GM21515 (cell line): Measurements from ENCODE around the gene SH3TC2.
"Not testable (repeated sequence)": the region's sequence is repeated elsewhere in the genome, so short reads cannot be mapped to it uniquely, and the experiment has no call there.

Source experiments
- ATAC-seq: cut with Tn5 transposase; IDR thresholded peaks from one replicate; pipeline ENCODE4 v1.9.1; 2021; ENCODE audit not compliant: unreplicated experiment

The SH3TC2 gene

DNA sequence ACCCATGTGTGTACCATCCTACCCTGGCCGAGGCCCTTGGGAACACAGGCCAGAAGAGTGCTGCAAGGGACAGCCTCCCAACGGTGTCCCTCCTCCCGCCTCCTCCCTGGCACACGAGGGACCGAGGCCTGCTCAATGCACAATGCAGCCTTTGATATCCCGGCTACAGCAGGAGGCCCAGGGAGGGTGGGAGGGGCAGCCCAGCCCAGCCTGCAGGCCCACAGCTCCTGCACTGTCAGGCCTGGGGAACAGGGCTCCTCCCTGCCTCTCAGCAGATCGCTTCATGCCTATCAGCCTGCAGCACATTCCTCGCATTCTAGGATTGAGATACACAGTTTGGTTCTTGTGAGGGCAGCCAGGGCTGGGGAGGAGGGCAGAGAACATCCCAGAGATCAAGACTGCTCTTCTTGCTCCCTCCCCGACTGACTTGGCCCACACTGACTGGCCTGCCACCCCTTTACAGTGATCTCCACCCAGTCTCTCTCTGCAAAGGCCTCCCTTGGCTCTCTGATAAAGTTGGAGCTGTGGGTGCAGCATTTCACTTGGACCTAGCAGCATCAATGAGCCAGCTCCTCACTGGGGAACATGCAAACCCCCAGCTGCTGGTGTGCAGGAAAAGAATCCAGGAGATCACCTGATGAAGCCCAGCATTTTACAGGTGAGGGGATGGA, at the start of gene SH3TC2:
SH3TC2 (minus strand) TSS at position 46 of the 671 bp plus-strand sequence; CDS start at position 6, 40 bp downstream.
- no peak for ATAC-seq

DNA sequence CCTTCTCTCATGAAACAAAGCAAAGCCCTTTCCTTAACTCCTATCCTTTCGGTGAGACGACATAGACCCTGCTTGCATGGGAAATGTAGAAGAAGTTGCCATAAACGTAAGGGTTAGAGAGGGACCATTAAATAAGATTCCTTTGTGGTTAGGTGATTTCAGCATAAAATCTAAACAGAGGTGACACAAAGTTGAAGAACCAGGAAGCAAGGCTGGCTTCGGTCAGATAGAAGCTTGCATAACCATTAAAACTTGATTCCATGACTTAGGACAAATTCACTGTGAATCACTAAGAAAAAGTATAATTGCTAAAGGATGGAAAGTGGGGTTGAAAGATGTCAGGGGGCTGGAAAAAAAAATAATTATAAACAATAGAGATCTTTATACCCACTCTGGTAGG, 47.5 kb upstream of the SH3TC2 start:
- ATAC-seq = no peak

DNA sequence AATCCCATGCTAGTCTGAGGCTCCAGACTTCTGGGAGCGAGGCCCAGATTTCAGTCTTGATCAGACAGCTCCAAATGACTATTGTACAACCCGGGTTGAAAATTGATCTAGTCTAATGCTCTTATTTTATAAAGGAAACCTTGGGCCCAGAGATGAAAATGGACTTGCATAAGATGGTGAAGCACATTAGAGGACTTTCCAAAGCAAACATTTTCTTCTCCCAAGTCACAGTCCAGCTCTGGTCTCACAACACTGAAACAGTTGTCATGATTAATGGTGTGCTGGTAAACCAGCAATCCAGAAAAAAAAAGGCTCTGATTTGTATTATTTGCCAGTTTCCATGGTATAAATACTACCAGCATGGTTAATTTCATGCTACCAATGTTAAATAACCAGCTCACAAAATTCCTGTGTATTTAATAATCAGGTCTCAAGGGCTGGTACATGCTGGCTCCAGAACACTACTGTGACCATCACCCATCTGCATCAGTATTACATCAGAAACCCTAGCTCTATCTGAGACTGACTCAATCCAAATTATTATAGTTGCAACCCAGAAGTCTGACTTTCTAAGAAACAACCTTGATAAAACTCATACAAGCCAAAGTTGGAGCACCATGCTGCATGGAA, 45.9 kb upstream of the SH3TC2 start:
- no peak for ATAC-seq

GRCh38 chr5:149100331-149100730, 37.5 kb upstream of the SH3TC2 start:
- ATAC-seq = no peak

DNA sequence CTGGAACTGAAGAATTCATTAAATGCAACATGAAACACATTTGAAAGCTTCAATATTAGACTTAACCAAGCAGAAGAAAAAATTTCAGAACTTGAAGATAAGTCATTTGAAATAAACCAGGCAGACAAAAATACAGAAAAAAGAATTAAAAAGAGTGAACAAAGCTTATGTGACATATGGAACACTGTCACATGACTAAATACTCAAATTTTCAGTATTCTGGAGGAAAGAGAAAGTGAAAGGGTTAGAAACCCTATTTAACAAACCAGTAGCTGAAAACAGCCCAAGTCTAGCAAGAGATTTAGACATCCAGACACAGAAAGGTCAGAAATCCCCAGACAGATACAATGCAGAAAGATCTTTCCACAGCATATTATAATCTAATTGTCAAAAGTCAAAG, 37.1 kb upstream of the SH3TC2 start:
- ATAC-seq = no peak

DNA sequence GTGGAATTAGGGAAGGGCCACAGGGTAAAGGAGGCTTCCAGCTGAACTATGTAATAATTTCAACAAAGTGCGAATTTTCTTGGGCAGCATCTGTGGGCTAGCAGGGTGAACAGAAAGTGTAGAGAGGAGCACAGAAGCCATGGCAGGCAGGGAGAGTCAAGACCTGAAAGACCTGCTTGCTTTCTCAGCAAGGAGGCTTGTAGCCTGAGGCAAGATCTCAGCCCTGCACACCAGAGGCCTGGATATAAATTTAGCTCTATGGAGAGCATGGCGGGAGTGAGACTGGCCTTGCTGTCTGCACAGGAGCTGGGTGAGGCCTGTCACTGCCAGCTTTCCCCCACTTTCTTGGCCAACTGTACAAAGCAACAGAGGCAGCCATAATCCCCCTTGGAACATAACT, 32.1 kb upstream of the SH3TC2 start:
- ATAC-seq = no peak

- no peak for ATAC-seq
These were observed 30.8 kb upstream of the SH3TC2 start for GRCh38 chr5:149093625-149094024.

GRCh38 chr5:149089796-149090195, 26.9 kb upstream of the SH3TC2 start:
- no peak for ATAC-seq

DNA sequence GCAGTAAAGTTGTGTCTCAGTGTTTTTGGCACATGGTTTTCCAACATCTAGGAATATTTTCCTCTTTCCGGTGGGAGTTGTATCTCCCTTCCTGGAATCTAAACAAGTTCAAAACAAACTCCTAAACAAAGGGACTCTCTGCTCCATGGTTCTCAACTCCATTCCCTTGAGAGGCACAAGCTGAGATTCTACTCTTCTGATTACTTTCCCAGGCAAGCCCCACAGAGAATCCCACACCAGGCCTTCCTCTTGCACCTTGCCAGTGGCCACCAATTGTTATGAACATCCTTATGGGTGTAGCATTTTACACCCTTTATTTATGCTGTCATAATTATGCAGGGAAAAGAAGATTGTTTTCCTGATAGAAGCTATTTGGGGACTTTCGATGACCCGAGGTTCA, 25.8 kb upstream of the SH3TC2 start:
- no peak for ATAC-seq

DNA sequence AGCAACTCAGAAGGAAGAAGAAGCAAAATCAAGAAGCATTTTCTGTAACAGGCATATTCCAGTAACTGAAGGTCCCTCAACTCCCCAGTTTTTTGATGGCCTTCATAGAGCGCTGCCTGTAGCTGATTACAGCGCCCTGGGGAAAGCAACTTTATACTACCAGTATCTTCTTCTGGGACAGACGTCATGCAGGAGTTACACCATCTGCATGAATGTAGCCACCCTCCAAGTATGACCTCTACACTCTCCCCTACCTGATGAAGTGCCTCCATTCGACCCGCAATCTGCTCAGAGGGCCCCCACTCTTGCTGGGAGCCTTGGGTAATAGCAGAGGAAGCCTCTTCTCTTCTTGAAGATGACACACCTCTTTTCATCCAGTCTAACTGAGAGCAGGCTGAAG, 21.0 kb upstream of the SH3TC2 start:
- no peak for ATAC-seq

DNA sequence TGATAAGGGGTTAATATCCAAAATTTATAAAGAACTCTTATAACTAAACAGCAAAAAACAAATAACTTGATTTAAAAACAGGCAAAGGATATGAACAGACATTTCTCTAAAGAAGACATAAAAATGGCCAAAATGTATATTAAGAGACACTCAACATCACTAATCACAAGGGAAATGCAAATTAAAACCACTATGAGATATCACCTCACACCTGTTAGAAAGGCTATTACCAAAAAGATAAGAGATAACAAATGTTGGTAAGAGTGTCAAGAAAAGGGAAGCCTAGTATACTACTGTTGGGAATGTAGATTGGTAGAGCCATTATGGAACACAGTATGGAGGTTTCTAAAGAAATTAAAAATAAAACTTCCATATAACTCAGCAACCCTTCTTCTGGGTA, 19.4 kb upstream of the SH3TC2 start:
- no peak for ATAC-seq

DNA sequence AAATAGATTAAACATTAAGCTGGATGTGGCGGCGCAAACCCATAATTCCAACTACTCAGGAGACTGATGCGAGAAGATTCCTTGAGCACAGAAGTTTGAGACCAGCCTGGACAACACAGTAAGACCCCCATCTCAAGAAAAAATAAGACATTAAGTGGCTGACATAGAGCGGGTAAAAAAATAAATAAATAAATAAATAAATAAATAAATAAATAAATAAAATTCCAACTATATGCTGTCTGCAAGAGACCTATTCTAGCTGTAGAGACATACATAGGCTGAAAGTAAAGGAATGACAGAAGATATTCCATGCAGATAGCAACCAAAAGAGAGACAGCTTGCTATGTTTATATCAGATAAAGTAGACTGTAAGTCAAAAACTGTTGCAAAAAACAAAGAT, 17.4 kb upstream of the SH3TC2 start:
- ATAC-seq = no peak

DNA sequence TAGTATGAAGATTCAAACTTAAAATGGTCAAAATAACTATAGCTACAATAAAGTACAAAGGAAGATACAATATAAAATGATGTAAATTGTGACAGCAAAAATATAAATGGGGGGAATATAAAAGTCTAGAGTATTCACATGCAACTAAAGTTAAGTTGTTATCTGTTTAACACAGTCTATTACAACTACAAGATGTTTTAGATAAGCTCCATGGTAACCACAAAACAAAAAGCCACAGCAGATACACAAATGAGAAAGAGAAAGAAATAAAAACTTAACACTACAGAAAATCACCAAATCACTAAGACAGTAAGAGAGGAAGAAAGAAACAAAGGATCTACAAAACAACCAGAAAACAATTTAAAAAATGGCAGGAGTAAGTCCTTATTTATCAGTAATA, 17.0 kb upstream of the SH3TC2 start:
- ATAC-seq = no peak

GRCh38 chr5:149074071-149074470, 11.2 kb upstream of the SH3TC2 start:
- not testable (repeated sequence) for ATAC-seq

GRCh38 chr5:149073213-149073612, 10.4 kb upstream of the SH3TC2 start:
- no peak for ATAC-seq

- no peak for ATAC-seq
These were observed 9.9 kb upstream of the SH3TC2 start for GRCh38 chr5:149072791-149073190.

GRCh38 chr5:149072376-149072775, 9.5 kb upstream of the SH3TC2 start:
- ATAC-seq = no peak

- ATAC-seq = no peak
These were observed 8.9 kb upstream of the SH3TC2 start for GRCh38 chr5:149071756-149072155.

DNA sequence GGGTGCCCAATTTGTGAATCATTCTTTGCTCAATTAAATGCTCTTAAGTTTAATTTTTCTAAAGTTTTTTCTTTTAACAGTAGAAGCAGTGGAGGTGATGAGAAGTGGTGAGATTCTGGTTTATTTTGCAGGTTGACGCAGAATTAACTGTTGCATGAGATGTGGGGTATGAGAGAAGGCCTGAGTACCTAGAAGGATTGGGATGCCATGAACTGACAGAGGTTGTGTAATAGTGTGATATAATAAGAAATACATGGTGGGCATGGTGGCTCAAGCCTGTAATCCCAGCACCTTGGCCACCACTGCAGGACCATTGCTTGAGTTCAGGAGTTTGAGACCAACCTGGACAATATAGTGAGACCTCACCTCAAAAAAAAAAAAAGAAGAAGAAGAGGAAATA, 8.4 kb upstream of the SH3TC2 start:
- no peak for ATAC-seq

DNA sequence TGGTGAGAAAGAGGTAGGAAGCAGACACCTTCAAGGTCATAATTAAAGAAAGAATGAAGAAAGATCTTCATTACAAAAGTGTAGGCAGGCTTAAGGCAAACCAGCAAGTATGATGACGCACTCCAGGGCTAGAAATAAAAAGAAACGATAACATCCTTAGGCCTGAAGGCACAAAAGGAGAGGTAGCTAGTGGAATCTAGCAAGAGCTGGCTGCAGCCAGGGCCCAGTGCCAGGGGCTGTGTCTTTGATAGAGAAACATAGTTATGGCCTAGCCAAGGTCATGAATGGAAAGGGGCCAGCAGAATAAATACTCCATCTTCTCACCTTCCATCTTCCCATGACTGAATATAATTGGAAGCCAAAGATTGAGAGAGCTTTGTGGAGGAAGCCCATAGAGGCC, 6.8 kb upstream of the SH3TC2 start:
- ATAC-seq = no peak

DNA sequence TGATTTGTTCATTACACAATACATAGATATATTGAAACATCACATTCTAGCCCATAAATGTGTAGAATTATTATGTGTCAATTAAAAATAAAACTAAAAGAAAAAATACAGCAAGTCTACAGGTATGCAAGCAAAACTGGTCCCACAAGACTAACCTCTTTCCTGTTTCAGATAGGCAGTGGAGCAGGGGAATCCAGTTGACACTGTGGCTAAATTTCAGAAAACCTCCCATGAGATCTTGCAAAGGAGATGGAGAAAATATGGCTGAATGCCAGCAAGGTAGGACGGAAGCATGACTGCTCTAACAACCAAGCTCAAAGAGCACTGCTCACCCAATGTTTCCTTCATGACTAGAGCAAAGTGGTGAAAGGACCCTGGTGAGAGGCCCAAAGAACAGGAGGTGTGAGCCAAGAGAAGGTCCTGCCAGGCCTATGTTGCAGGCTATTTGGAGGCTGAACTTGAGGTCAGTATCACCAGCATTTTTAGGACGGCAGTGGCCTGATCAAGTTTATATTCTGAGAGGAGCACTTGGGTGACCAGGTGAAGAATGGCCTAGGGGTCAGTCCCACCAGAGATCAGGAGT, 1.1 kb upstream of the SH3TC2 start:
- ATAC-seq = no peak

GRCh38 chr5:149062371-149063016, 368 bp downstream of the SH3TC2 start:
- ATAC-seq = no peak
